ENCODE data around the gene FPGS. TPM values are rescaled to one million over a fixed set of nuclear protein-coding genes. Genes with fewer than 3 reads are reported as not detected.

The FPGS gene
- total RNA-seq, 1 donor from 2014 or later = 32.8 TPM

DNA sequence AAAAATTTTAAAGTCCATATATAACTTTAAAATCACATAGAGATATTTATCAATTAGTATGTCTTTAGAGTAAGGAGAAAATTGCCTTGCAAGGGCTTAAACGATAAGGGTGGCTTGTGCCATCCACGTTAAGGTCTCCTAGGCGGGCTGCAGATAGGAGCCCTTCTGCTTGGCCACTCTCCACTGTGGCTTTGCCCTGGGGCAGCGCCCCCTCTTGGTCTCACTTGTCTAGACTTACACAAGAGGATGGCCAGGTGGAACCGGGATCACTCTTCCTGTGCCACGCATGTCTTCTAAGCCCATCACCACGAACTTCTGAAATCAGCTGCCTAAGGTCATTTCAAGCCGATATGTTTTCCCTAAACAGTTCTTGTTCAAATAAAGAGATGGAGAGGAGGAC is 2.9 kb downstream of the FPGS start:
- no peaks in the 10 kb centered on the region for H3K36me3 ChIP-seq
- H3K9ac ChIP-seq = no peak overlapping the region

GRCh38 chr9:127806871-127807270 is 4.2 kb downstream of the FPGS start:
- H3K27ac Mint-ChIP-seq = no peak overlapping the region
- H3K4me1 ChIP-seq = peaks cover 7% of the 10 kb centered on the region
- peaks cover 51% of the 10 kb centered on the region for H4K20me1 ChIP-seq (ENCODE audit: low read depth)
- H3K4me1 Mint-ChIP-seq = peaks cover 19% of the 10 kb centered on the region
- H3K4me3 Mint-ChIP-seq = no peak overlapping the region
- no peak overlapping the region for H2AFZ ChIP-seq (replicated peaks)
- peaks cover 14% of the 10 kb centered on the region for H3F3A ChIP-seq (ENCODE audit: low read depth)
- no peak overlapping the region for H3K4me3 ChIP-seq
- H3K27me3 Mint-ChIP-seq (ENCODE audit: insufficient read depth, low read depth) = peaks cover 2% of the 10 kb centered on the region
- no peak for TF ChIP-seq CTCF (IDR thresholded peaks at IDR 0.05)
- no peak for TF ChIP-seq EZH2phosphoT487 (IDR thresholded peaks at IDR 0.05)
- TF ChIP-seq EZH2 (IDR thresholded peaks at IDR 0.05) = no peak
- H3K9ac ChIP-seq = no peak overlapping the region
- H3K79me2 ChIP-seq (ENCODE audit: low read depth) = peaks cover 26% of the 10 kb centered on the region
- no peaks in the 10 kb centered on the region for H3K36me3 ChIP-seq
- H3K9me3 ChIP-seq (ENCODE audit: low read depth) = no peaks in the 10 kb centered on the region
- peaks cover 4% of the 10 kb centered on the region for H3K36me3 Mint-ChIP-seq
- H3K4me2 ChIP-seq = no peak overlapping the region
- H3K27me3 ChIP-seq = no peaks in the 10 kb centered on the region
- H3K9me3 Mint-ChIP-seq = no peaks in the 10 kb centered on the region
- no peak overlapping the region for H3K27ac ChIP-seq
- DNase-seq (ENCODE audit: low spot score) = no peak

More for the DNA sequence above, 2.9 kb downstream of the FPGS start:
- H3K27ac Mint-ChIP-seq = no peak overlapping the region
- Histone ChIP-seq H3K27me3 (no peaks in the 10 kb centered on the region), H3K9me3 (ENCODE audit: low read depth) (no peaks in the 10 kb centered on the region), H3K4me3 (no peak overlapping the region), H3K4me2 (no peak overlapping the region), H3K27ac (no peak overlapping the region), H2AFZ (replicated peaks) (no peak overlapping the region), H3F3A (ENCODE audit: low read depth) (peaks cover 18% of the 10 kb centered on the region), H4K20me1 (ENCODE audit: low read depth) (peaks cover 50% of the 10 kb centered on the region), H3K4me1 (peaks cover 9% of the 10 kb centered on the region), H3K79me2 (ENCODE audit: low read depth) (peaks cover 26% of the 10 kb centered on the region)
- TF ChIP-seq EZH2phosphoT487 (IDR thresholded peaks at IDR 0.05) (no peak), EZH2 (IDR thresholded peaks at IDR 0.05) (no peak), CTCF (IDR thresholded peaks at IDR 0.05) (peak; percentile 70)
- peaks cover 21% of the 10 kb centered on the region for H3K4me1 Mint-ChIP-seq
- peak; percentile 82 for DNase-seq (ENCODE audit: low spot score)
- H3K9me3 Mint-ChIP-seq = no peaks in the 10 kb centered on the region
- no peak overlapping the region for H3K4me3 Mint-ChIP-seq
- H3K27me3 Mint-ChIP-seq (ENCODE audit: insufficient read depth, low read depth) = peaks cover 2% of the 10 kb centered on the region
- H3K36me3 Mint-ChIP-seq = peaks cover 2% of the 10 kb centered on the region

GRCh38 chr9:127808347-127809001 is 5.8 kb downstream of the FPGS start:
- H3K27me3 Mint-ChIP-seq (ENCODE audit: insufficient read depth, low read depth) = peaks cover 2% of the 10 kb centered on the region
- H3K9me3 Mint-ChIP-seq = no peaks in the 10 kb centered on the region
- H3K4me1 Mint-ChIP-seq = peaks cover 12% of the 10 kb centered on the region
- Histone ChIP-seq H3K79me2 (ENCODE audit: low read depth) (peaks cover 20% of the 10 kb centered on the region), H2AFZ (replicated peaks) (no peak overlapping the region), H3K9ac (no peak overlapping the region), H3F3A (ENCODE audit: low read depth) (peaks cover 7% of the 10 kb centered on the region), H3K9me3 (ENCODE audit: low read depth) (no peaks in the 10 kb centered on the region), H3K36me3 (no peaks in the 10 kb centered on the region), H3K4me1 (peaks cover 4% of the 10 kb centered on the region), H3K27me3 (no peaks in the 10 kb centered on the region), H3K4me3 (no peak overlapping the region), H4K20me1 (ENCODE audit: low read depth) (peaks cover 47% of the 10 kb centered on the region), H3K27ac (no peak overlapping the region), H3K4me2 (no peak overlapping the region)
- TF ChIP-seq EZH2phosphoT487 (IDR thresholded peaks at IDR 0.05) (no peak), EZH2 (IDR thresholded peaks at IDR 0.05) (no peak)
- H3K36me3 Mint-ChIP-seq = peaks cover 4% of the 10 kb centered on the region
- no peak for DNase-seq (ENCODE audit: low spot score)
- no peak overlapping the region for H3K27ac Mint-ChIP-seq
- no peak overlapping the region for H3K4me3 Mint-ChIP-seq

DNA sequence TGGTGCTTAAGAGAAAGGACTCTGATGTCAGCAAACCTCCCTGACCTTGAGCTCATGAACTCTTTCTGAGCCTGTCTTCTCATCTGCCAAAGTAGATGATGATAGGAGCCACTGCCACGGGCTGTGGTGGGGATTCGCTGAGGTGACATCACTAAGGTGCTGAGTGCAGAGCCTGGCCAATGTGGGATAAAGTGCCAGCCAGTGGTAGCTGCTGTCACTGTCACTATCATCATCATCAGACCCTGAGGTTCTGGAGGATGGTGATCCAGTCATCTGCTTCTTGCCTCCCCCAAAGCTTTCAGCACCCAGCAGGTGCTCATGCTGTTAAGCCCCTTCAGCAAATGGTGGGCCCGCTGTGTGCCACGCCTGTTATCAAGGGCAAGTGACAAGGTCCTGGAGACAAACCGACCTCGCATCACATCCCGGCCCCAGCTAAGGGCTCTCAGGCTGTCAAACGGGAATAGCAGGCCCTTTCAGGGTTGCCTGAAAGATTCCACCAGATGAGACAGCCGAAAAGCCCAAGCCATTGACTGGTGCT is 6.4 kb downstream of the FPGS start:
- Mint-ChIP-seq H3K27me3 (ENCODE audit: insufficient read depth, low read depth) (peaks cover 2% of the 10 kb centered on the region), H3K36me3 (peaks cover 4% of the 10 kb centered on the region), H3K4me1 (peaks cover 9% of the 10 kb centered on the region), H3K4me3 (no peak overlapping the region), H3K9me3 (no peaks in the 10 kb centered on the region), H3K27ac (no peak overlapping the region)
- Histone ChIP-seq H2AFZ (replicated peaks) (no peak overlapping the region), H3K4me2 (peak overlapping the region; percentile 76), H4K20me1 (ENCODE audit: low read depth) (peaks cover 41% of the 10 kb centered on the region), H3K27ac (no peak overlapping the region), H3F3A (ENCODE audit: low read depth) (peaks cover 7% of the 10 kb centered on the region), H3K9ac (no peak overlapping the region), H3K4me1 (peaks cover 4% of the 10 kb centered on the region), H3K4me3 (peak overlapping the region; percentile 29), H3K9me3 (ENCODE audit: low read depth) (no peaks in the 10 kb centered on the region), H3K27me3 (no peaks in the 10 kb centered on the region), H3K79me2 (ENCODE audit: low read depth) (peaks cover 14% of the 10 kb centered on the region), H3K36me3 (no peaks in the 10 kb centered on the region)
- DNase-seq (ENCODE audit: low spot score) = no peak
- TF ChIP-seq CTCF (IDR thresholded peaks at IDR 0.05) (no peak), EZH2 (IDR thresholded peaks at IDR 0.05) (no peak), EZH2phosphoT487 (IDR thresholded peaks at IDR 0.05) (no peak)
